Measurements from ENCODE around the gene MCM10. TPM values are rescaled to one million over a fixed set of nuclear protein-coding genes. Genes with fewer than 3 reads are reported as not detected.

The MCM10 gene
- total and polyA plus RNA-seq, 4 donors: 4.4 to 5.4 (median 5.3) TPM

DNA sequence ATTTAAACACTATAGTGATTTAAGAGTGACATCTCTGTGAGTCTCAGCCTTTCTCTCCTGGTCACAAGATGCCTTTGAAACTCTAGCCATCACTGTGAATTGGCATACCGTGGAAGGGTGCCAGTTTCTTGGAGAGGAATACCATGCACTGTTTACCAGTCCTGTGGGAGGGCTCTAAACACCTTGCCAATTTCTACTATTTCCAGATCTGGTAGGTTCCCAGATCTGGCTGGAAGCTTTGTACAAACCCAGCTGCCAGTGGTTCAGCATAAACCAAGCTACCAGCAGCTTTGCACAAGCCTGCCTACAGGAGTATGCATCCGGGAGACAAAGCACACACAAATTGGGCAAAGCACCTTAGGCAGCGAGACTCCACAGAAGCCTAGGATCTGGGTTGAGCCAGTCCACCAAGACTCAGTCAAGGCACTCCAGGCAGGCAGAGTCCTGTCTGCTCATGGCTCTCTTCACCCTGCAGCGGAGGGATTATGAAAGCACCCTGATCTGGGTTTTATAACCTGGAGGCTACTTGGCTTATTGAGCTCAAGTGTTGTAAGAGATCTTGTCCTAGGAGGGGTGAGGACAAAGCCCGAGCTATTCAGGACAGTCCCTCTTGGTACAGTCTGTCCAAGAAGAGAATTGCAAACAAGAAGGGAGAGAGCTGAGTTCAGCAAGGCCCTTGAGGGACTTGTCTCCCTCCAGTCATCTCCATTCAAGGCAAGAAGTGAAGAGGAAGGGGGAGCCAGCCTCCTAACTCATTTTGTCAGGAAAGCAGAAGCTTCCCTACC lies 23.6 kb downstream of the MCM10 start:
- Histone ChIP-seq H3K4me1 (ENCODE audit: control insufficient read depth, insufficient read depth, low read length) (no peaks in the 10 kb centered on the region), H3K27me3 (ENCODE audit: control insufficient read depth, insufficient read depth, low read length) (no peaks in the 10 kb centered on the region), H3K36me3 (ENCODE audit: control insufficient read depth, insufficient read depth, low read length) (no peaks in the 10 kb centered on the region), H3K27ac (ENCODE audit: low read depth, low read length) (no peak overlapping the region), H3K4me3 (ENCODE audit: low read depth, low read length) (no peak overlapping the region), H3K9me3 (ENCODE audit: control insufficient read depth, insufficient read depth, low read length) (no peaks in the 10 kb centered on the region)
- peak in 1 of 6 donors; percentile 33 for DNase-seq (ENCODE audit: low read depth in 4 of 6, low spot score in 6 of 6)
- 91% methylated on average over 4 of the region's 5 CpGs for WGBS (ENCODE audit: insufficient coverage)

DNA sequence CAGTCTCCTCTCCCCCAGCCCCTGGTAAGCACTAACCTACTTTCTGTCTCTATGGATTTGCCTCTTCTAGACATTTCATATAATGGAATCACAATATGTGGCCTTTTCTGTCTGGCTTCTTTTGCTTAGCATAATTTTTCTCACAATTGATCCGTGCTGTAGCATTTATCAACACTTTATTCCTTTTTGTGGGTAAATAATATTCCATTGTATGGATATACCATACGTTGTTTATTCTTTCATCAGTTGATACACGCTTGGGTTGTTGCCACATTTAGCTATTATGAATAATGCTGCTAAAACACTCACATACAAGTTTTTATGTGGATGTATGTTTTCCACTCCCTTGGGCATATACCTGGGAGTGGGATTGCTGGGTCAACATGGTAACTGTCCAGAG lies 25.8 kb downstream of the MCM10 start:
- WGBS (ENCODE audit: insufficient coverage): no CpG with 5 or more reads among the region's 3 CpGs
- Histone ChIP-seq H3K9me3 (ENCODE audit: control insufficient read depth, insufficient read depth, low read length) (no peaks in the 10 kb centered on the region), H3K4me3 (ENCODE audit: low read depth, low read length) (no peak overlapping the region), H3K4me1 (ENCODE audit: control insufficient read depth, insufficient read depth, low read length) (no peaks in the 10 kb centered on the region), H3K36me3 (ENCODE audit: control insufficient read depth, insufficient read depth, low read length) (no peaks in the 10 kb centered on the region), H3K27me3 (ENCODE audit: control insufficient read depth, insufficient read depth, low read length) (no peaks in the 10 kb centered on the region), H3K27ac (ENCODE audit: low read depth, low read length) (no peak overlapping the region)
- DNase-seq (ENCODE audit: low read depth in 4 of 6, low spot score in 6 of 6): no peak

DNA sequence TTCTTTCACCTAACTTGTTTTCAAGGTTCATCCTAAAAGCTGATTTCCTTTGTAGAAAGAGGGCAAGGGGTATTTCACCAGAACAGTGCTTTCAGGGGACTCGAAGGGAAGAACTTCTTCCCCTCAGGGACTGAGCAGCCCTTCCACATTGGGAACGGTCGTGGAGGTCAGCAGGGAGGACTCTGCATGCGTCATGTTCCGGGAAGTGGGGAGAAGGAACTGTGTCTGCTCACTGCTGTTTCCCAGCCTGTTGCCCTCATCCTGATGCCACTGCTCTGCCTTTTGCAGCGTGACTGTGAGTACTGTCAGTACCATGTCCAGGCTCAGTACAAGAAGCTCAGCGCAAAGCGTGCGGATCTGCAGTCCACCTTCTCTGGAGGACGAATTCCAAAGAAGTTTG lies 27.2 kb downstream of the MCM10 start:
- 96% methylated on average over 10 of the region's 10 CpGs for WGBS (ENCODE audit: insufficient coverage)
- DNase-seq (ENCODE audit: low read depth in 4 of 6, low spot score in 6 of 6): no peak
- H3K9me3 ChIP-seq (ENCODE audit: control insufficient read depth, insufficient read depth, low read length): no peaks in the 10 kb centered on the region
- H3K4me3 ChIP-seq (ENCODE audit: low read depth, low read length): no peak overlapping the region
- no peaks in the 10 kb centered on the region for H3K36me3 ChIP-seq (ENCODE audit: control insufficient read depth, insufficient read depth, low read length)
- no peak overlapping the region for H3K27ac ChIP-seq (ENCODE audit: low read depth, low read length)
- no peaks in the 10 kb centered on the region for H3K4me1 ChIP-seq (ENCODE audit: control insufficient read depth, insufficient read depth, low read length)
- no peaks in the 10 kb centered on the region for H3K27me3 ChIP-seq (ENCODE audit: control insufficient read depth, insufficient read depth, low read length)

DNA sequence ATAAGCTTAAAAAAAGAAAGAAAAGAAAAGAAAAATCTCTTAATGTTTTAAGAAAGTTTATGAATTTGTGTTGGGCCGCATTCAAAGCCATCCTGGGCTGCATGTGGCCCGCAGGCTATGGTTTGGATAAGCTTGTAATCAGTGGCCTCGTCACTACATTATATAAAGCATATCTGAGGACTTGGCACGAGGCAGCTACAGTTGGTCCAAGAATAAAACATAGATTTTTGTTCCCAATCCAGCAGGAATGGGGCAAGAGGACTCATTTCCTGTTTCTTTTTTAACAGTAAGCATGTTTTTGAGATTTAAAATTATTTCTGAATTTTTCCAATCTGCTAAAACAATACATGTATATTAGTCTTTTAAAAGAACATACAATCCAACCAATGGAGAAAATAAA lies 28.6 kb downstream of the MCM10 start:
- H3K4me3 ChIP-seq (ENCODE audit: low read depth, low read length): no peak overlapping the region
- WGBS (ENCODE audit: insufficient coverage): no CpG with 5 or more reads among the region's 4 CpGs
- no peak overlapping the region for H3K27ac ChIP-seq (ENCODE audit: low read depth, low read length)
- no peaks in the 10 kb centered on the region for H3K9me3 ChIP-seq (ENCODE audit: control insufficient read depth, insufficient read depth, low read length)
- peak in 1 of 6 donors; percentile 10 for DNase-seq (ENCODE audit: low read depth in 4 of 6, low spot score in 6 of 6)
- H3K4me1 ChIP-seq (ENCODE audit: control insufficient read depth, insufficient read depth, low read length): no peaks in the 10 kb centered on the region
- no peaks in the 10 kb centered on the region for H3K27me3 ChIP-seq (ENCODE audit: control insufficient read depth, insufficient read depth, low read length)
- no peaks in the 10 kb centered on the region for H3K36me3 ChIP-seq (ENCODE audit: control insufficient read depth, insufficient read depth, low read length)

DNA sequence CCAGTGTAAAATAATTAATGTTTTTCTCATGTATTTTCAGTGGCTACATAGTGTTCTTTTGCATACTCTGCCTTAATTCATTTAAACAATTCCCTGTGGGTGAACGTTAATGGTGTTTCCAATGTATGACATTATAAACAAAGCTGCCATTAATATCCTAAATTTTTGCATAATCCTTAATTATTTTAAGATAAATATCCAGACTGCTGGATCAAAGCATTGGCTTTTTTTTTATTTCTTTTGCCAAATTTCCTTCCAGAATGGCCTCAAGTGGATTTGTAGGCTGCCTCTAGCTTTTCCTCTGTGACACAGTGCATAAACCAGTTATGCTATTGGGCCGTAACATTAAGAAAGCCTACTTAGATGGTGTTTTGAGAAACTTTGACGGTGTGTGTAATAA lies 29.5 kb downstream of the MCM10 start:
- no CpG with 5 or more reads among the region's 3 CpGs for WGBS (ENCODE audit: insufficient coverage)
- H3K36me3 ChIP-seq (ENCODE audit: control insufficient read depth, insufficient read depth, low read length): no peaks in the 10 kb centered on the region
- H3K4me1 ChIP-seq (ENCODE audit: control insufficient read depth, insufficient read depth, low read length): no peaks in the 10 kb centered on the region
- no peak overlapping the region for H3K27ac ChIP-seq (ENCODE audit: low read depth, low read length)
- DNase-seq (ENCODE audit: low read depth in 4 of 6, low spot score in 6 of 6): no peak
- no peak overlapping the region for H3K4me3 ChIP-seq (ENCODE audit: low read depth, low read length)
- H3K9me3 ChIP-seq (ENCODE audit: control insufficient read depth, insufficient read depth, low read length): no peaks in the 10 kb centered on the region
- H3K27me3 ChIP-seq (ENCODE audit: control insufficient read depth, insufficient read depth, low read length): no peaks in the 10 kb centered on the region

DNA sequence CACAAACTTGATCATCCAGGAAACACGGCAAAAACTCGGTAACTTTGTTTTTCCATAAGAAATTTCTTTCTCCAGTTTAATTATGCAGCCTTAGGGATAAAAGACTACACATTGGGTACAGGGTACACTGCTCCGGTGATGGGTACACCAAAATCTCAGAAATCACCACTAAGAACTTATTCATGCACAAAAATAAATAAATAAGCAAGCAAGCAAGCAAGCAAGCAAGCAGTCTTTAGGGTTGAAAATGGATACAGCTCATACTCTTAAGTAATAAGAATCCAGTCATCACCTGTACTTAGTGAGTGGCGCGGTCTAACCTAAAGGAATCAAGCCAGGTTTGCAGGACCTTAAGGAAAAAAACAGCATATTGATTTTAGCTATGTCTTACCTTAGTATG lies 30.0 kb downstream of the MCM10 start:
- H3K9me3 ChIP-seq (ENCODE audit: control insufficient read depth, insufficient read depth, low read length): no peaks in the 10 kb centered on the region
- DNase-seq (ENCODE audit: low read depth in 4 of 6, low spot score in 6 of 6): no peak
- H3K4me1 ChIP-seq (ENCODE audit: control insufficient read depth, insufficient read depth, low read length): no peaks in the 10 kb centered on the region
- no peak overlapping the region for H3K4me3 ChIP-seq (ENCODE audit: low read depth, low read length)
- no peaks in the 10 kb centered on the region for H3K27me3 ChIP-seq (ENCODE audit: control insufficient read depth, insufficient read depth, low read length)
- H3K27ac ChIP-seq (ENCODE audit: low read depth, low read length): no peak overlapping the region
- H3K36me3 ChIP-seq (ENCODE audit: control insufficient read depth, insufficient read depth, low read length): peaks cover 3% of the 10 kb centered on the region
- no CpG with 5 or more reads among the region's 5 CpGs for WGBS (ENCODE audit: insufficient coverage)

DNA sequence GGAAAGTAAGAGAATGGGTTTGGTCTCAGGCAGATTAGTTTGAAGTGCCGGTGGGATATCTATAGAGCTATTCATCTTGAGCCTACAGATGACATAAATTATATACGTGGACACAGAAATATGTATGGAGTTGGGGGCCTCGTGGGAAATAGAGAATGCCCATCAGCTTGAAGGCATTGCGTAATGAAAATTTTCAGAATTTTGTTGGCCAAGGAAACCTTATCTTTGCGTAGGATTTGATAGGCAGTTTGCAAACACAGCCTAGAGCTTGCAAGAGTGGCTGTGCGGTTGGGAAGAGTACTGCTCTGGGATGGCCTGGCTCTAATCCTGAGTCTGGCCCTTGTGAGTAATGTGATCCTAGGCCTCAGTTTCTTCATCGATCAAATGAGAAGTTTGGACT lies 32.3 kb downstream of the MCM10 start:
- no peak for DNase-seq (ENCODE audit: low read depth in 4 of 6, low spot score in 6 of 6)
- Histone ChIP-seq H3K4me3 (ENCODE audit: low read depth, low read length) (no peak overlapping the region), H3K4me1 (ENCODE audit: control insufficient read depth, insufficient read depth, low read length) (no peaks in the 10 kb centered on the region), H3K27ac (ENCODE audit: low read depth, low read length) (no peak overlapping the region), H3K9me3 (ENCODE audit: control insufficient read depth, insufficient read depth, low read length) (no peaks in the 10 kb centered on the region), H3K36me3 (ENCODE audit: control insufficient read depth, insufficient read depth, low read length) (peaks cover 3% of the 10 kb centered on the region), H3K27me3 (ENCODE audit: control insufficient read depth, insufficient read depth, low read length) (no peaks in the 10 kb centered on the region)
- 93% methylated on average over 7 of the region's 7 CpGs for WGBS (ENCODE audit: insufficient coverage)

DNA sequence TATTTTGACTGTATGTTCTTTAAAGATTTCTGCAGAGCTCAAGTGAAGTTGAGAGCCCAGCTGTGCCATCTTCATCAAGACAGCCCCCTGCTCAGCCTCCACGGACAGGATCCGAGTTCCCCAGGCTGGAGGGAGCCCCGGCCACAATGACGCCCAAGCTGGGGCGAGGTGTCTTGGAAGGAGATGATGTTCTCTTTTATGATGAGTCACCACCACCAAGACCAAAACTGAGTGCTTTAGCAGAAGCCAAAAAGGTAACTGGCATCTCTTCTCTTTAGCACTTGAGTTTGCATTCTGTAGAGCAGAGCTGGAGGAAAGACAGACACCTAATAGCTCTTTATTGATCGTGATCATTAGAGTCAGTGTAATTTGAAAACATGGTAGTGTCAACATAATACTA lies 33.7 kb downstream of the MCM10 start:
- Histone ChIP-seq H3K4me1 (ENCODE audit: control insufficient read depth, insufficient read depth, low read length) (no peaks in the 10 kb centered on the region), H3K27me3 (ENCODE audit: control insufficient read depth, insufficient read depth, low read length) (no peaks in the 10 kb centered on the region), H3K9me3 (ENCODE audit: control insufficient read depth, insufficient read depth, low read length) (no peaks in the 10 kb centered on the region), H3K27ac (ENCODE audit: low read depth, low read length) (no peak overlapping the region), H3K36me3 (ENCODE audit: control insufficient read depth, insufficient read depth, low read length) (peaks cover 3% of the 10 kb centered on the region), H3K4me3 (ENCODE audit: low read depth, low read length) (no peak overlapping the region)
- no CpG with 5 or more reads among the region's 6 CpGs for WGBS (ENCODE audit: insufficient coverage)
- DNase-seq (ENCODE audit: low read depth in 4 of 6, low spot score in 6 of 6): no peak

DNA sequence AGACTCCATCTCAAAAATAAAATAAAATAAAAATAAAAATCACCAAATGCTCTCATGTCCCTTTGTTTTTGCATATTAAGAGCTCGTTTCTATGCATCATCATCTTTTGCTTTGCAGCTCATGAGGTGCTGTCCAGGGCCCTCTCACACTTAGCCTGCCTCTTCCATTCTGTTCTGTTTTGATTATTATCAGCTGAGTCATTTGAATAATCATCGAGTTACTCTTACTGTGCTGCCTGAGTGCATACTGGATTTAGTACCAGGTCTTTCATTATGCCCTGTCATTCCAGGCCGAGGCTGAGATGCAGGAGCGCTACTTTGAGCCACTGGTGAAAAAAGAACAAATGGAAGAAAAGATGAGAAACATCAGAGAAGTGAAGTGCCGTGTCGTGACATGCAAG lies 39.8 kb downstream of the MCM10 start:
- Histone ChIP-seq H3K4me1 (ENCODE audit: control insufficient read depth, insufficient read depth, low read length) (no peaks in the 10 kb centered on the region), H3K36me3 (ENCODE audit: control insufficient read depth, insufficient read depth, low read length) (peaks cover 8% of the 10 kb centered on the region), H3K27ac (ENCODE audit: low read depth, low read length) (no peak overlapping the region), H3K27me3 (ENCODE audit: control insufficient read depth, insufficient read depth, low read length) (no peaks in the 10 kb centered on the region), H3K4me3 (ENCODE audit: low read depth, low read length) (no peak overlapping the region), H3K9me3 (ENCODE audit: control insufficient read depth, insufficient read depth, low read length) (no peaks in the 10 kb centered on the region)
- WGBS (ENCODE audit: insufficient coverage): 78% methylated on average over 6 of the region's 6 CpGs
- no peak for DNase-seq (ENCODE audit: low read depth in 4 of 6, low spot score in 6 of 6)

DNA sequence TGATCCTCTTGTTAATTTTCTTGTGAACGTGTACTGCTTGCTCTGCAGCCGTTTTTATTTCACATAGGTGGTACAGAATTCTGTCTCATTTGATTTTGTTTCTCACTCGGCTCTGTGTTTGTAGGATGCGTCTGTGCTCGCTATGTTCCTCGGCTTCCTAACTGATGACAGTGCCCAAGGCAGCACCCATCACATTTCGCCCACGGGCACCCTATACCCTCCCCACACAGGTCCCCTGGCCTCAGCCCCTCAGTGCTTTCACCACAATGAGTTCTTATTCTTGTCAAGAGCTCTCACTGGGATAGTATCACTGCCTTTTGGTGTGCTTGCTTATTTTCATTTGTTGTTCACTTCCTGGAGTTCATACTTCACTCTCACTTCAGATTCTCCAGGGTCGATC lies 44.7 kb downstream of the MCM10 start:
- H3K4me3 ChIP-seq (ENCODE audit: low read depth, low read length): no peak overlapping the region
- no peak overlapping the region for H3K27ac ChIP-seq (ENCODE audit: low read depth, low read length)
- H3K9me3 ChIP-seq (ENCODE audit: control insufficient read depth, insufficient read depth, low read length): peaks cover 2% of the 10 kb centered on the region
- no peak for DNase-seq (ENCODE audit: low read depth in 4 of 6, low spot score in 6 of 6)
- H3K4me1 ChIP-seq (ENCODE audit: control insufficient read depth, insufficient read depth, low read length): no peaks in the 10 kb centered on the region
- H3K27me3 ChIP-seq (ENCODE audit: control insufficient read depth, insufficient read depth, low read length): no peaks in the 10 kb centered on the region
- WGBS (ENCODE audit: insufficient coverage): 92% methylated on average over 6 of the region's 9 CpGs
- H3K36me3 ChIP-seq (ENCODE audit: control insufficient read depth, insufficient read depth, low read length): peaks cover 7% of the 10 kb centered on the region
